Stimulated activated CD4-positive, alpha-beta T cell treated with anti-CD3 and anti-CD28 coated beads, Interleukin-2, amount 100 ng/mL, for 24 hours (primary cell): ENCODE measurements around the gene CSTF2T.
A peak's percentile ranks its signal among the peaks of the same experiment; 100 is the strongest.

Experiments used
- DNase-seq, 2 donors: peaks; one replicate each; pipeline ENCODE4 v3.0.0-alpha.2; 2020

CSTF2T gene, protein sequence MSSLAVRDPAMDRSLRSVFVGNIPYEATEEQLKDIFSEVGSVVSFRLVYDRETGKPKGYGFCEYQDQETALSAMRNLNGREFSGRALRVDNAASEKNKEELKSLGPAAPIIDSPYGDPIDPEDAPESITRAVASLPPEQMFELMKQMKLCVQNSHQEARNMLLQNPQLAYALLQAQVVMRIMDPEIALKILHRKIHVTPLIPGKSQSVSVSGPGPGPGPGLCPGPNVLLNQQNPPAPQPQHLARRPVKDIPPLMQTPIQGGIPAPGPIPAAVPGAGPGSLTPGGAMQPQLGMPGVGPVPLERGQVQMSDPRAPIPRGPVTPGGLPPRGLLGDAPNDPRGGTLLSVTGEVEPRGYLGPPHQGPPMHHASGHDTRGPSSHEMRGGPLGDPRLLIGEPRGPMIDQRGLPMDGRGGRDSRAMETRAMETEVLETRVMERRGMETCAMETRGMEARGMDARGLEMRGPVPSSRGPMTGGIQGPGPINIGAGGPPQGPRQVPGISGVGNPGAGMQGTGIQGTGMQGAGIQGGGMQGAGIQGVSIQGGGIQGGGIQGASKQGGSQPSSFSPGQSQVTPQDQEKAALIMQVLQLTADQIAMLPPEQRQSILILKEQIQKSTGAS

DNA sequence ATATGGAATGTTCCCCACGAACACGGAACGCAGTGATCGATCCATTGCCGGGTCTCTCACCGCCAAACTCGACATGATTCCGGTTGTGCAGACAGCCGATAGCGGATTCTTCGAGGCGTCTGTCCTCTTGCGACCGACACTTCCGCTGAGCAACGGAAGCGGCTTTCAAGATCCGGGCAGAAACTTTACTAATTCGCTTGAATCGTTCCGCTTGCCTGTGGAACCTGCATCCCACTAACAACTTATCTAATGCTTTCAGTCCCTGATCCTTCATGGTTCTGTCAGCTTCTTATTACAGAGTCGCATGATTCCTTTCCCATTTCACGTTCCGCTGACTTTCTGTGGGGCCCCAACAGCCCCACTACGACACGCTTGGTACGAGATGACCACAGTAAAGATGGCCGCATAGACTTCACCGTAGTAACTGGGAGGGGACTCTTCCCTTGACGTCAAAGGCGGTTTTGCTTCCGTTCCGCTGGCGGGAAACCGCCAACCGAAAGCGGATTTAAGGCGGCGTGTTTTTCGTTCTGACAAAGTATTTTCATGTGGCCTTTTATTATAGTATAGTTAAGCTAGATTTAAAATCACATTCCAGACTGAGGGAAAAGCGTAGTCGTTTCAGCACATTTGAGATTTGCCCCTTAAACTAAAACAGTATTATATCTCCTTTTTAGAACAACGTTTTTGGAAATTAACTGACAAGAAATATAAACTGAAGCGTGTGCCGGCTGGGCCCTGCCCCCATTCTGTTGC lies at the start of gene CSTF2T:
Gene CSTF2T, minus strand, starts transcription at position 121 of the 753 bp plus-strand sequence. Its CDS starts 46 bp downstream, at position 75.
- DNase-seq, result peak; percentile 83 to 91

DNA sequence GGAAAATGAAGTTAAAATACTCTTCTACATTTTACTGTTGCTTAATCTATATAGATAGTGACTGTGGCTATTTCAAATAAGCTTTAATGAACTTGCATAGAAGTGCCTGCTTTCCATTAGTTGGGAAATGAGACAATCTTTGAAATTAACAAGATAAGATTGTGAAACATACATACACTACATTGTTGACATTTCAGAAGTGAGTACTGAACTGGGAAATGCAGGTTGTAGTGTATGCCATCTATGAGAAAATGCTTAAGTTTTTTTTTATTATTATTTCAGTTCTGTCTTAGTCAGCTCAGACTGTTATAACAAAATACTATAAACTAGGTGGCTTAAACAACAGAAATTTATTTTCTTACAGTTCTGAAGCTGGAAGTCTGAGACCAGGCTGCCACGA lies 49.6 kb upstream of the CSTF2T start:
- DNase-seq, result no peak

DNA sequence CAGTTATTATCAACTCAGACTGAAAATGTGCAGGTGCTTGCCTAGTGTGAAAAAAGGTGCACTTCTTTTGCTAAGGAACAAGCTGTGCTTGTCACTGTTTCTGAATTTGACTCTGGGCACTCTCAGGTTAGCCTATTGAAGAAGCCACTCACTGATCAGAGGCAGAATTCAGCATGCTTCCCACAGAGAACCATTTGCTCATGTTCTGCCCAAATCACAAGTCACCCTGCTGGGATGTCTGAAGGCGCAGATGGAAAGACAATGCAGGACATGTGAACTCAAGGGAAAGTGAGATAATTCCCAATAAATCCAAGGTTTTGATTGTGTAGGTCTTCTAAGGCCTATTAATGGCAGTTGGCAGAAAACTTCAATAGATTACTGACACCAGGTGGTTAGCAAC lies 47.8 kb upstream of the CSTF2T start:
- no peak for DNase-seq

DNA sequence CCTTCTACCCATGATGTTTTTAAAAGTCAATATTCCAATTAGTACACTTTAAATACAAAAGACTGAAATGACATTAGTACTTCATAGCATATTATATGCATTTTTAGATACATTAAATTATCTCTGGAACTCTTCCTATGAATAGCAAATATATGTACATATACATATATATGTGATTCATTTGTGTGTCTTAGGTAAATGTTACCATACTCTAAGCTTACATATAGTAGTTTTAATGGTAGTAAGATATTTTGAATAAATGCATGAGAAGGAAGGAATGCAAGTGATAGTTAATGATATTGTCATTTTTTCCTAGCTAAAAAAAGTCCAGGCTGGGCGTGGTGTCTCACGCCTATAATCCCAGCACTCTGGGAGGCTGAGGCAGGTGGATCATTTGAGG lies 46.0 kb upstream of the CSTF2T start:
- no peak for DNase-seq

DNA sequence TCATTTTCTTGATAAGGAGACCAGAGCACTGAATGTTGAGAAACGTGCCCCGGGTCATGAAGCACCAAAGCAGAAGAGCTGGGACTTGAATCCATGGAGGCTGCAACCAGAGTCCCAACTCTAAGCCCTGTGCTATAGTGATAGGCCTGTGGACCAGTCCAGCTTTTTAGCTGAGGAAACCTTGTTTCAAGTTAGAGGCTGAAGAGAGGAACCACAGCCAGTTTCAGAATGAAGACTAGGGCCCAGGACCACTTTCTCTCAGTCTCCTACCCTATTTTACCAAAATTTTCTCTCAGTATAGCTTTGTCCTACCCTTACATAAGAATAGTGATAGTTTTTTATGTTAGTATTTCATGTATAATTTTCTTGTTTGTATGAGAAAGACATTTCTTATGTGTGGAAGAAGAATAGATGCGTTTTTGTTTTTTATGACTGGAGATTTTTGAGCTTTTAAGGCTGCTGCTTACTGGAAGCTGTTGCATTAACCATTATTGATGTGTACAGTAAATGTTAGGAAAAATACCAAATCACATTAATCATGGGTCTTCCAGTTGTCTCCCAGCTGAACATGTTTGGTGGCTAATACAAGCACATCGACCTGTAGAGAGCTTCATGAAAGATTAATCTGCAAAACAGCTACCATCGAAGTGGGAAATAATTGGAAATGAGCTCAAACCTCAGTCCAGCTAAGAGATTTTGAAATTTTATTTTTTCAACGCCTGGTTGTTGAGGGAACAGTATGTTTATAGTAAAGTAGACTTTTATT lies 45.0 kb upstream of the CSTF2T start:
- no peak for DNase-seq

DNA sequence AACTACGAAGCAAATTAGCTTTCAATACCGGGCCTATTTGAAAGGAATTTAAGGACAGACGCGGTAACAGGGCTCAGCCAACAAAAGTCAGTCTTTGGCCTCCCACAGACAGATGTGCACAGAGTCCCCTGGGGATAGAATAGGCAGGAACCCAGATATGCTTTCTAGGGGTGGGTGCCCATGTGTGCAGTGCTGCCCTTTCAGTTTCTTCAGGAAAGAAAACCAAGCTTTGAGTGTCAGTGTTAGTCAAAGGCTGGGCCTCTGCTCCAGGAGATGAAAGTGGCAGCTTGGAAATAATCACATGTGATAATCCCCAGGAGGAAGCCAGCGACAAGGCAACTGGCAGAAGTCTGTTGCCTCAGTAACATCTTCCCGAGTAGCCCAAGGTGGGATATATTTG lies 43.8 kb upstream of the CSTF2T start:
- no peak for DNase-seq

DNA sequence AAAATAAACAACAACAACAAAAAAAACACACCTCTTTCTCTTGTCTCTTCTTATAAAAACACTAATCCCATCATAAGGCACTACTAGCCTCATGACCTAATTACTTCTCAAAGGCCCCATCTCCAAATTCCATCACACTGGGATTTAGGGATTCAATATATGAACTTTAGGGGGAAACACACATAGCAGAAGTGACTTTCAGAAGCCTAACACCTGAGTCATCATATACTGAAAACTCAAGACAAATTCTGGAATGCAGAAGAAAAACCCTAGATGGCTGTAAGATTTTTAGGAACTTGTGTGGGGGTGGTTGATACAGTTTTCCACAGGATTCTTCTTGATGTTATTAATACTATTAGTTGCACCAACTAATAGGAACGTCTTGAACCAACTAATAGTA lies 33.7 kb upstream of the CSTF2T start:
- no peak for DNase-seq

DNA sequence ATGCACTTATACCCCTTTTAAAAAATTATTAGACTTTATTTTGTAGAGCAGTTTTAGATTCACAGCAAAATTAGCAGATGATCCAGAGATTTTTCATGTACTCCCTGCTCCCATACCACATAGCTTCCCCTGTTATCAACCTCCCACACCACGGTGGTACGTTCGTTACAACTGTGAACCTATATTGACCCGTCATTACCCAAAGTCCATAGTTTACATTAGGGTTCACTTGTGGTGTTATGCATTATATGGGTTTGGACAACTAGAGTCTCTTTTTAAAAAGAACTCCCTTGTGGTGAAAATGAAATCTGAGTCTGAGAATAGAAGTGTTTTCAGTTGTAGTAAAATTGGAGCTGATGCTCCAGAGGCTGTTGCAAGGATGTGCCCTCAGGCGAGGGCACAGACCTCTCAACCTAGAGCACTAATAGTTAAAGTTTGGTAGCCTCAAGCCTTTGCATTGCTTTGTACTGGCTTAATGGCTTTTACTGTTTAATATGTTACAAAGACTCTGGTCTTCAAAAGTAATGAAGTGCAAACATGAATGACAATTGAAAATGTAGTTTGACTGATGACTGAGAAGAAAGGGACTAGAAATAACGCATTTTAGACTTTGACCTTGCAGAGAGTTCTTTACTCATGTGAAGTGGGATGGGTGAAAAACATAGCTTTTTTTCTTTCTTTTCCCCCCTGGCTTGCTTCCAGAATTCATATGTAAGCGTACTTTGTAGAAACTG lies 30.6 kb upstream of the CSTF2T start:
- no peak for DNase-seq

DNA sequence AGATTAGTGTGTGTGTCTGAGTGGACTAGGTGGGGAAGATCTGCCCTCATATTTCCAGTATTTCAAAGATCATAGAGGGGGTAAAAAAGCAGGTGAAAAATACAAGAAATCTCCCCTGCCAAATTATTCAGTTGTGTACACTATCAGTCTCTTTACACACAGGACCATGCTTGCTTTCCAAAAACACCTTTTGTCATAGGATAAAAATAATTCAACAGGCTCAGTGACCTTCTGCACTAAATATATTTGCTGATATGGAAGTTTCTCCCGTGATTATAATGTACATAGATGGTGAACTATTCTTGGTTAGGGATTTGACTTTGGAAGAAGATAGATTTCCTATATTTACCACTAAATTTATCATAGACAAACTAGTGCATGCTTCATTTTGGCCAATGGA lies 24.6 kb upstream of the CSTF2T start:
- DNase-seq, result no peak

DNA sequence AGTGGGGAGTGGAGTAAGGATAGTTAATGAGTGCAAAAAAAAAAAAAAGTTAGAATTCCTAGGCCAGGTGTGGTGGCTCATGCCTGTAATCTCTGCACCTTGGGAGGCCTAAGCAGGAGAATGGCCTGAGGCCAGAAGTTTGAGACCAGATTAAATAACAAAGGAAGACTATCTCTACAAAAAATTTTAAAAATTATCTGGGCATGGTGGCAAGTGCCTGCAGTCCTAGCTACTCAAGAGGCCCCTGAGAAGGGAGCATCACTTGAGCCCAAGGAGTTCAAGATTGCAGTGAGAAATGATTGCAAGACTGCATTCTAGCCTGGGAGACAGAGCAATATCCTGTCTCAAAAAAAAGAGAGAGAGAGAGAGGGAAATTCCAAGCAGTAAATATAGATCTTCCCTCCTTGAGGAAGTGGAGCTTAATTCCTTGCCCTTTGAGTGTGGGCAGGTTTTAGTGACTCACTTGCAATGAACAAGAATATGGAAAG lies 19.5 kb upstream of the CSTF2T start:
- DNase-seq, result no peak

DNA sequence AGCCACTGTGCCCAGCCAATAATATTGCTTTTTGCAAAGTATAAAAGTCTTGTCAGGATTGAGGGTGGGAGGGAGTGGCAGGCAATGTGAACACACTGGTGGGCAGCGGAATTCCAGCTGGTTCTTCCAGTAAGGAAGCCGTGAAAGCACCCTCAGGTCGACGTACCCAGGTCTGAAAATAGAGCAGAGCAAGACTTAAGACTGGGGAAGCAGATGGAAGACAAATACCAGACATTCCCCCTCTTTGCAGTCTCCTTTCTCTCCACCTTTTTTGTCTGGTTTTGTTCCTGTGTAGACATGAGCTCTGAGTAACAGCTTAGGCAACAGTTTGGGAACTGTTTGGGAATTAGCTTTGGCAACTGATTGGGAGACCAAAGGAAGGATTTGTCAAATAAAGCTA lies 17.6 kb upstream of the CSTF2T start:
- no peak for DNase-seq

DNA sequence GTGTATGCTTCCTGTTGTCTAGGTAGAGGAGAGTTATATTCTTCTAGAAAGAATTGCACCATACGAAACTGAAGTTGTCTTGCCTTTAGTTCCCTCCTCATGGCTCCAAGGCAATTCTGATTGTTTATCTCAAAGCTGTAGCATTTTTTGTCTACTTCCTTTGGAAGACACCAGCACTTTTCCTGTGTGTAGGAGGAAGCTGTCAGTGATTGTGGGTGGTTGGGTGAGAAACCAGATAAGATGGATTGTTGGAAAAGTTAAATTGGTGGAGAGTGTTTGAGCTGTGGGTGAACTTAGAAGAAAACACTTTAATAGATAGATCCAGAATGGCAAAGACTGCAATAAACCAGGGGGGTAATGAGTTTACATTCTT lies 12.1 kb upstream of the CSTF2T start:
- no peak for DNase-seq

DNA sequence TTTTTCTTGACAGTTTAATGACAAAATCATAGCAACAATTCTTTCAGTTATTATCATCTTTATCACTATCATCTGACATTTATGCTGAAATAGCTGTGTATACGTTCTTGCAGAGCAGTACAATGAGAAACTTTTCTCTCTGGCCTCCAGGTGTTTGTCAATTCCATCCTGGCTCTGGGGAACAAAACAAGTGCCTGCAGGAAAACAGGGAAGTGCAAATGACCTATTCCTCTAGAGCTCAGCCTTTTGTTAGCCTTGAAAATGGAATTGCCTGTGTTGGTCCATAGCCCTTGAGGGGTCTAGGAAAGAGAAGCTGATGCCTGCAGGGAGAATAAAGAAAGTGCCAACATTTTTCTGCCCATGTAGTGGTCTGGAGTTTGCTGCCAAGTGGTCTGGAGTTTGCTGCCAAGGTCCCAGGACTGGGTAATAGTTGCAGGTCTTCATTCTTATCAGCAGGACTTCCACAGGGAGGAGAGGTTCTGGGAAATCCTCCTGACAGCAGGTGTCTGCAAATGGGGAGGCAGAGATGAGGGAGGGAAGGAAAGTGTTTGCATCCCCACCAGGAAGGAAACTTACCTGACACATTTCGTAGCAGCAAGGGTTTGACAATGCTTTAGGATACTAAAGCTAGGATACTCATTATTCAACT lies 10.1 kb upstream of the CSTF2T start:
- no peak for DNase-seq

DNA sequence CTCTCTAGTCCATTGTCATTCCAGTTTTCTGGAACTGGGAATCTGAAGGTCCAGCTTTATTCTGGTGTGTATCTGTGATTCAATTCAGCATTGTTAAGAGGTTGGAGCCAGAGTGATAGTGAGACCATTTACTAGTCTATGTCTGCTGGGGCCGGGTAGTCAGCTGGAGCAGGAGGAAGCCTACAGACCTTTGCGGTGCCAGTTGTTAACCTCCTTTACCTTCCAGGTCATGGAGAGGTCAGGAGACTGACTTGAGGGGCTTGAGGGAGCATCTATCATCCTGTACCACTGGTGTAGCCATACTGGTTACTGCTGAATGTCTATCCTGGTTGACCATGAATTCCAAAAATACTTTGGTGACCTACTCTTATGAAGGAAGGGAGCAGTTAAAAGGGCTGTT lies 9.2 kb upstream of the CSTF2T start:
- DNase-seq, result no peak

DNA sequence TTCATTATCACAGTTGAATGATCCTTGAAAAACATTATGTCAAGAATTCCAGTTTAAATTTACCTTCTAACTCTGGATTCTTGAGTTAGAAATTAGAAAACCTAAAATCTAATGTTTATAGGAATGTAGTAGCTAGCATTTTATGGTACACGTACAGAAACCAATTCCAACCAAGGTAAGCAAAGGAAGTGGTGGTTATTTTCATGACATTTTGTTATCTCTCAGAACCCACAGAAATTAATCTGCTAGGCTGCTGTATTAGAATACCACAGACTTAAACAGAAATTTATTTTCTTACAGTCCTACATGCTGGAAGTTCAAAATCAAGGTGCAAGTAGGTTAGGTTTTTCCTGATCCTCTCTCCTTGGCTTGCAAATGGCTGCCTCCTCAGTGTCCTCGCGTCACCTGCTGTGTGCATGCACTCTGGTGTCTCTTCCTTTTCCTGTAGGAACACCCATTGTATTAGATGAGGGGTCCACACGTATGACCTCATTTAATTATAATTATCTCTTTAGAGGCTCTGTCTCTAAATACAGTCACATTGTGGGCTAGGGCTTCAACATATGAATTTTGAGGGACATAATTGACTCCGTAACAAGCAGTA lies 8.5 kb upstream of the CSTF2T start:
- no peak for DNase-seq

DNA sequence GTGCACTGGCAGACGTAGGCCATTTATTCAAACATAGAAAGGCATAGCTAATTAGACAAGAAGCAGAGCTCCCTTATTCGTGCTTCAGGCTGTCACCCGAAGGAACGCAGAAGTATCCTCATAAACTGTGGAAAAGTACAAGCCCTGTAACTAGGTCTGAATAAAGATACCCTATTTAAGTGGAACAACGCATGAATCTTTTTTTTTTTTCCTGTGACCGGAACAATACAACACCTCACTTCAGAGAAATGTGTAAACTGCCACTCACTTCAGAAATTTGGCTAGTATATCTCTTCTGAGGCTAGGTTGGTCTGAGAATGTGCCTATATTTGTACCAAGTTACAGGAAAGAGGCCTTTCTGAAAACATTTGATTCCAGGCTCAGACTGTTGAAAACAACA lies 8.0 kb upstream of the CSTF2T start:
- no peak for DNase-seq

DNA sequence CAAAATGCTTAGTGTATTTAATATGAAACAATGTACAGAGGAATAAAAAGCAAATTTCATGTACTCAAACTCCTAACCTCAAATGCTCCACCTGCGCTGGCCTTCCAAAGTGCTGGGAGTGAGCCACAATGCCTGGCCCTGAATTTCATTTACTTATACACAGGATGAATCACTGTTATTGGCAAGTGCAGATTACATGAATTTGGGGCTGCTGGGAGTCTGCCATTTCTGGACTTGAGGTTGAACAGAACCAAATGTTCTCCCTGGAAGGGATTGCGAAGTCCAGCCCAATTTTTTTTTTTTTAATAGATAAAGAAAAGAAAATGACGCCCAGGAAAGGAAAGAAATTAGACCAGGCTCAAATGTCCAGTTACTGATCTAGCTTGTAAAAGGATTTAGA lies 6.8 kb upstream of the CSTF2T start:
- no peak for DNase-seq

DNA sequence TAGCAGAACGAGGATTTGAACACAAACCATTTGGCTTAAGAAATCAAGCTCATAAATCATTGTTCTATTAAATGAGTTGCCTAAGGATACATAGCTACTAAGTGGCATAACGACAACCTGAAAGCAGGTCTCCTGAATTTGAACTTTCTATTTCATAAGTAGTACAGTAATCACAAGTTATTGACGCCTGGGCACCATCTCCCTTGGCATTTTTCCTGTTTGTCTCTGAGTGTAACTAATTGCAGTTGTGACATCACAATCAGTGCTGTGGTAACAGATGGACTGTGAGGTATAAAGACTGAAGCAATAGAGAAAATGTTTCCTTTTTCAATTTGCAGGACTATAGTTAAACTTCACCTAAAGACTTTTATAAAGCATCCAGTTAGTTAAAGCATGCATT lies 6.4 kb upstream of the CSTF2T start:
- no peak for DNase-seq

DNA sequence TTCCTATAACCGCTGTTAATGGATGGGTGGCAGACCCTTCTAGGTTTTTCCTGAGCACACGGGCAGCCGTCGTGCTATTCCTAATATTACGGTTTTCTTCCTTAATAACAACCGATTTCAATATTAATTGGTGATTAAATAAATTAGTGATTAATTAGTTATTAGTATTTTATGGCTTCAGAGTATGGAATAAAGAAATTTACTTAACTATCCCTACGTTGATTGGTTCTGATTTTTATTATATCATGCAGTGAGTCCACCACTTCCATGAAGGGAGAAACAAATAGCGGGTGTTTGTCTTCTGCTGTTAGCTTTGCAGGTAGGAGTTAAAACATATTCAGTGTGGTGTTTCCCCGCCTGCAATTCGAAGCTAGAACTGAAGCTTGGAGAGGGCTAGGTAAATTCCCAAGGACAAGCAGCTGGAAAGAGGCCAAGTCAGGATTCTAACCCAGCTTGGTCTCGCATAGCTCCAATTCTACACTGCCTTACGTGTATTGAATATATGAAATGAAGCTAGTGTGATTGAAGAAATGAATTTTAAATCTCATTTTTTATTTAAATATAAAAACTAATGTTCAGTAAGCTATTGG lies 928 bp upstream of the CSTF2T start:
- DNase-seq, result peak; percentile 6 to 40

DNA sequence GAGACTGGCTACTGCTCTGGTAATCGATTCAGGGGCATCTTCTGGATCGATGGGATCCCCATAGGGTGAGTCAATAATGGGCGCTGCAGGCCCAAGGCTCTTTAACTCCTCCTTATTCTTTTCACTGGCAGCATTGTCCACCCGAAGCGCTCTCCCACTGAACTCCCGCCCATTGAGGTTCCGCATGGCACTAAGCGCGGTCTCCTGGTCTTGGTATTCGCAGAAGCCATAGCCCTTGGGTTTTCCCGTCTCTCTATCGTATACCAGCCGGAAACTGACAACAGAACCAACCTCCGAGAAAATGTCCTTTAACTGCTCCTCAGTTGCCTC lies 285 bp downstream of the CSTF2T start:
- DNase-seq, result no peak

DNA sequence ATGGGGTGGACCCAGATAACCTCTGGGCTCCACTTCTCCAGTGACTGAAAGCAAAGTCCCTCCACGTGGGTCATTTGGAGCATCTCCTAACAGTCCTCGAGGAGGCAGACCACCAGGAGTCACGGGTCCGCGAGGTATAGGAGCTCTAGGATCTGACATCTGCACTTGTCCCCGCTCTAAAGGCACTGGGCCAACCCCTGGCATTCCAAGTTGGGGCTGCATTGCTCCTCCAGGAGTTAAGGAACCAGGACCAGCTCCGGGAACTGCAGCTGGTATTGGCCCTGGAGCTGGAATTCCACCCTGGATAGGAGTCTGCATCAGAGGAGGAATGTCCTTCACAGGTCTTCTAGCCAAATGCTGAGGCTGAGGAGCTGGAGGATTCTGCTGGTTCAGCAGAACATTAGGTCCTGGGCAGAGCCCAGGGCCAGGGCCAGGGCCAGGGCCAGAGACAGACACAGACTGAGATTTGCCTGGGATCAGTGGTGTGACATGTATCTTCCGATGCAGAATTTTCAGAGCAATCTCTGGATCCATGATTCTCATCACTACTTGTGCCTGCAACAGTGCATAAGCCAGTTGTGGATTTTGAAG lies 827 bp downstream of the CSTF2T start:
- no peak for DNase-seq
